Superior temporal gyrus (tissue), 1 donor: ENCODE data around the gene ANKLE1.

Experiments used
- DNase-seq: peaks from one replicate; pipeline ENCODE4 v3.0.0-alpha.2; 2016; ENCODE audit errors: extremely low spot score

Gene ANKLE1

GRCh38 chr19:17281391-17282304 lies at the start of gene ANKLE1:
Gene ANKLE1 (plus strand): TSS chr19:17281901. CDS start chr19:17281921, 20 bp downstream.
- no peak for DNase-seq

GRCh38 chr19:17232258-17232657 lies 49.4 kb upstream of the ANKLE1 start:
- no peak for DNase-seq

GRCh38 chr19:17234911-17235299 lies 46.8 kb upstream of the ANKLE1 start:
- DNase-seq, result no peak

- peak; percentile 75 for DNase-seq
These were observed 46.3 kb upstream of the ANKLE1 start for GRCh38 chr19:17235300-17235970.

GRCh38 chr19:17235971-17236777 lies 45.5 kb upstream of the ANKLE1 start:
- DNase-seq, result no peak

- DNase-seq, result no peak
These were observed 44.7 kb upstream of the ANKLE1 start for GRCh38 chr19:17236811-17237543.

- no peak for DNase-seq
These were observed 43.7 kb upstream of the ANKLE1 start for GRCh38 chr19:17237747-17238706.

- DNase-seq, result no peak
These were observed 41.5 kb upstream of the ANKLE1 start for GRCh38 chr19:17240062-17240752.

- DNase-seq, result no peak
These were observed 40.8 kb upstream of the ANKLE1 start for GRCh38 chr19:17240826-17241399.

GRCh38 chr19:17242431-17243208 lies 39.1 kb upstream of the ANKLE1 start:
- no peak for DNase-seq

- no peak for DNase-seq
These were observed 38.4 kb upstream of the ANKLE1 start for GRCh38 chr19:17243211-17243829.

- DNase-seq, result no peak
These were observed 37.7 kb upstream of the ANKLE1 start for GRCh38 chr19:17243830-17244617.

- DNase-seq, result no peak
These were observed 36.8 kb upstream of the ANKLE1 start for GRCh38 chr19:17244618-17245534.

GRCh38 chr19:17245535-17245984 lies 36.1 kb upstream of the ANKLE1 start, which contains the start of gene NR2F6:
Gene NR2F6 (minus strand): TSS chr19:17245919. CDS start chr19:17245220, 699 bp downstream.
- DNase-seq, result no peak

- no peak for DNase-seq
These were observed 34.8 kb upstream of the ANKLE1 start for GRCh38 chr19:17246681-17247425.
